Fibroblast of lung (primary cell): ENCODE data around the gene LGALS3BP.

ENCODE experiments used
- CTCF ChIP-seq, 2 donors: IDR thresholded peaks in 1 of 2; conservative IDR thresholded peaks in 1 of 2; 1 replicate in 1 of 2; 2 replicates in 1 of 2; pipeline ENCODE4 v1.5.1; 2011 to 2012; ENCODE audit warnings: low read length in 2 of 2, control low read depth in 1 of 2, inconsistent platforms in 1 of 2, low read depth in 1 of 2, mild to moderate bottlenecking in 1 of 2
- EZH2 ChIP-seq: IDR thresholded peaks from 2 replicates; pipeline ENCODE4 v1.5.1; 2012; ENCODE audit warnings: low read length, control low read depth, mild to moderate bottlenecking; ENCODE audit errors: missing control alignments

- TF ChIP-seq CTCF (conservative IDR thresholded peaks at IDR 0.05 in 1 of 2, IDR thresholded peaks at IDR 0.05 in 1 of 2; ENCODE audit: low read depth in 1 of 2, low read length in 2 of 2) (no peak), EZH2 (no peak)
Observed at GRCh38 chr17:78986649-78987328, 7.1 kb upstream of the LGALS3BP start.
